MCF 10A (cell line): ENCODE results near the gene DNM1L. TPM values are rescaled to one million over a fixed set of nuclear protein-coding genes. Genes with fewer than 3 reads are reported as not detected.

Experiments used
- BruUV-seq: library from RNA; stranded (reverse); fragments of 400-500 nt; replicated peaks from 2 replicates; lab custom pipeline; 2021; lab: Mats Ljungman, UMichigan
- CTCF ChIA-PET: fragments of 300-600 bp; sonication (Branson Sonifier 250); formaldehyde crosslinking; extraction: SDS; loops from one replicate; lab custom pipeline; 2021; ENCODE audit warnings: antibody characterized with exemption, inconsistent platforms; lab: Yijun Ruan, JAX
- POLR2A ChIA-PET: fragments of 300-600, 350-650 bp; sonication (Branson Sonifier 250); formaldehyde crosslinking; extraction: SDS; loops from one replicate; lab custom pipeline; 2020; ENCODE audit warnings: antibody characterized with exemption, inconsistent platforms; lab: Yijun Ruan, JAX
- DNase-seq: peaks from one replicate; pipeline ENCODE4 v3.0.0-alpha.2; 2018; ENCODE audit not compliant: unreplicated experiment
- H3K27ac Mint-ChIP-seq: one replicate; pipeline ENCODE4 v1.8.0; 2022; ENCODE audit warnings: mild to moderate bottlenecking, low read depth, mixed read lengths; ENCODE audit not compliant: unreplicated experiment
- H3K27me3 Mint-ChIP-seq: one replicate; pipeline ENCODE4 v1.8.0; 2022; ENCODE audit warnings: mixed read lengths; ENCODE audit not compliant: insufficient read depth, unreplicated experiment
- H3K36me3 Mint-ChIP-seq: one replicate; pipeline ENCODE4 v1.8.0; 2022; ENCODE audit warnings: mild to moderate bottlenecking, moderate library complexity, mixed read lengths; ENCODE audit not compliant: insufficient read depth, unreplicated experiment
- H3K4me1 Mint-ChIP-seq: one replicate; pipeline ENCODE4 v1.8.0; 2022; ENCODE audit warnings: mixed read lengths; ENCODE audit not compliant: insufficient read depth, unreplicated experiment
- H3K4me3 Mint-ChIP-seq: one replicate; pipeline ENCODE4 v1.8.0; 2022; ENCODE audit warnings: mild to moderate bottlenecking, moderate library complexity, mixed read lengths; ENCODE audit not compliant: unreplicated experiment
- H3K9me3 Mint-ChIP-seq: one replicate; pipeline ENCODE4 v1.8.0; 2022; ENCODE audit warnings: mixed read lengths; ENCODE audit not compliant: unreplicated experiment
- CTCF ChIP-seq: fragments of 200-600 bp; IDR thresholded peaks from one replicate; pipeline ENCODE4 v1.8.0; 2022; ENCODE audit warnings: antibody characterized with exemption, mild to moderate bottlenecking; ENCODE audit not compliant: unreplicated experiment
- intact Hi-C: fragments of 100-400 bp; cut with micrococcal nuclease; formaldehyde crosslinking; loops from 2 replicates; pipeline ENCODE4 v1.14.1; 2022
- total RNA-seq: library from RNA; stranded (reverse); gene quantifications from 2 replicates; pipeline ENCODE4 v1.2.3, GENCODE V29; 2022

DNM1L gene
- total RNA-seq, 1 experiment from 2014 or later, result 86.9 TPM

- peaks cover 14% of the 10 kb centered on the region for H3K36me3 Mint-ChIP-seq
- no TSS peak for BruUV-seq
- intact Hi-C loops, result loop anchor here (5.0 to 10.0 kb wide), 2 partner anchors 830 to 1102 kb away; partner anchors contain the start of gene ETFBKMT
- TF ChIP-seq CTCF, result no peak
- H3K4me3 Mint-ChIP-seq, result no peak overlapping the region
- H3K9me3 Mint-ChIP-seq, result no peaks in the 10 kb centered on the region
- ChIA-PET POLR2A (interaction anchor here (0.8 to 3.5 kb wide), 3 partner anchors 137 to 190 kb away, joined by 3 to 54 read pairs (median 27); partner anchors contain the start of gene PKP2), CTCF (interaction anchor here (0.6 to 5.7 kb wide), 13 partner anchors 12 to 1264 kb away, joined by 3 to 60 read pairs (median 9); partner anchors contain the start of genes ALG10 and PKP2)
- no peaks in the 10 kb centered on the region for H3K27me3 Mint-ChIP-seq
- H3K27ac Mint-ChIP-seq, result no peak overlapping the region
- peaks cover 22% of the 10 kb centered on the region for H3K4me1 Mint-ChIP-seq
- no peak for DNase-seq
These were observed 78.1 kb downstream of the DNM1L start for GRCh38 chr12:32757157-32757556.

- no TSS peak for BruUV-seq
- Mint-ChIP-seq H3K9me3 (no peaks in the 10 kb centered on the region), H3K4me3 (no peak overlapping the region), H3K27me3 (no peaks in the 10 kb centered on the region), H3K4me1 (peaks cover 10% of the 10 kb centered on the region), H3K36me3 (no peaks in the 10 kb centered on the region), H3K27ac (no peak overlapping the region)
- DNase-seq, result no peak
- intact Hi-C loops, result no loop called here
- no peak for TF ChIP-seq CTCF
- POLR2A ChIA-PET, result interaction anchor here (1.3 kb wide), 1 partner anchor 157 kb away, joined by 5 read pairs; no protein-coding TSS in a partner anchor
- CTCF ChIA-PET, result interaction anchor here (1.1 to 1.4 kb wide), 2 partner anchors 156 to 1258 kb away, joined by 3 to 4 read pairs; no protein-coding TSS in a partner anchor
These were observed 82.6 kb downstream of the DNM1L start for GRCh38 chr12:32761716-32762115.

DNA sequence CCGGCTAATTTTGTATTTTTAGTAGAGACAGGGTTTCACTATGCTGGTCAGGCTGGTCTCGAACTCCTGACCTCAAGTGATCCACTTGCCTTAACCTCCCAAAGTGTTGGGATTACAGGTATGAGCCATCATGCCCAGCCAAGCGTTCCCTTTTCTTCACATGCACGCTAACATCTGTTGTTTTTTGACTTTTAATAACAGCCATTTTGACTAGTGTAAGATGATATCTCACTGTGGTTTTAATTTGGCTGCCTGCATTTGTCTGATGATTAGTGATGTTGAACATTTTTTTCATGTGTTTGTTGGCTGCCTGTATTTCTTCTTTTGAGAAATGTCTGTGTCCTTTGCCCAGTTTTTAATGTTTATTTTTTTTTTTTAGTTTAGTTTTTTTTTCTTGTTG lies 86.8 kb downstream of the DNM1L start:
- peaks cover 9% of the 10 kb centered on the region for H3K4me1 Mint-ChIP-seq
- no TSS peak for BruUV-seq
- POLR2A ChIA-PET, result no interaction called here
- intact Hi-C loops, result no loop called here
- H3K9me3 Mint-ChIP-seq, result no peaks in the 10 kb centered on the region
- H3K27ac Mint-ChIP-seq, result no peak overlapping the region
- peak; percentile 31 for DNase-seq
- no peak for TF ChIP-seq CTCF
- H3K4me3 Mint-ChIP-seq, result no peak overlapping the region
- H3K36me3 Mint-ChIP-seq, result no peaks in the 10 kb centered on the region
- CTCF ChIA-PET, result no interaction called here
- H3K27me3 Mint-ChIP-seq, result peaks cover 16% of the 10 kb centered on the region

DNA sequence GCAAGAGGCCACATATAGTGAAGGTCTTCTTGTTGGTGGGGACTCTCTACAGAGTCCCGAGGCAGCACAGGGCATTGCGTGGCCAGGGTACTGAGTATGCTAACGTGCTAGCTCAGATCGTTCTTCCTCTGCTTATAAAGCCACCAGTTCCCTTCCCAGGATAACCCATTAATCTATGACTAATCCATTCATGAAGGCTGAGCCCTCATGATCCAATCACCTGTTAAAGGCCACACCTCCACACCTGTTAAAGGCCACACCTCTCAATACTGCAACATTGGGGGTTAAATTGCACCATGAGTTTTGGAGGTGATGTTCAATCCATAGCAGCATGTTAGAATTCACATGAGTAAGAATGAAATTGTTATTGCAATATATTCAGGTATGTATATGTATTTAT lies 89.4 kb downstream of the DNM1L start:
- Mint-ChIP-seq H3K4me3 (no peak overlapping the region), H3K4me1 (no peaks in the 10 kb centered on the region), H3K27me3 (peaks cover 35% of the 10 kb centered on the region), H3K27ac (no peak overlapping the region), H3K9me3 (no peaks in the 10 kb centered on the region), H3K36me3 (no peaks in the 10 kb centered on the region)
- no peak for DNase-seq
- no peak for TF ChIP-seq CTCF
- BruUV-seq, result no TSS peak
- CTCF ChIA-PET, result interaction anchor here (5.3 kb wide), 1 partner anchor 12 kb away, joined by 43 read pairs; the partner anchor contains the start of gene YARS2
- POLR2A ChIA-PET, result interaction anchor here (2.0 kb wide), 1 partner anchor 13 kb away, joined by 9 read pairs; the partner anchor contains the start of gene YARS2
- intact Hi-C loops, result no loop called here
